Measurements from ENCODE around the gene GBGT1. TPM values are rescaled to one million over a fixed set of nuclear protein-coding genes. Genes with fewer than 3 reads are reported as not detected.

The GBGT1 gene
- total and polyA plus RNA-seq, 8 donors = 1.2 to 37.9 (median 22.6) TPM

DNA sequence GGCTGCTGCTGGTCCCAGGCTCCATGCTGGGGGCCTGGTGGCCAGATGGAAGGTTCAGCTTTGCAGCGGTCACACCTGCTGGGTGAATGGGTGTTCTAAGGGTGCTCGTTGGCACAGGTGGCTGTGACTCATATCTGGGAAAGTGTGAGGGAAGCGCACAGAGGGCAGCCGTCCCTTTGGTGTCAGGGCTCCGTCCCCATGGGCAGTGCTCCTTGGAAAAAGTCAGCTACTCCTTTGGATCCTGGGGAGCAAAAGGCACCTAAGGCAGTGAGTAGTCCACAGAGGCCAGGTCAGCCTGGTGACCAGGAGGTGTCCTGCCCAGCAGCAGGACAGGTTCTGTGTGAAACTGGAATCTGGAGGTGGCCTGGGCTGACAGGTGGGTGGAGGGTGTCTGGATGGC, 18.4 kb upstream of the GBGT1 start:
- H3K27ac ChIP-seq = no peak overlapping the region
- peaks cover 0 to 11% (median 6%) of the 10 kb centered on the region in 4 donors for H3K4me1 ChIP-seq
- 71 to 84% (median 80%) methylated on average over 5 of the region's 5 CpGs for WGBS, 5 donors
- no peak for DNase-seq
- no peak overlapping the region for H3K4me3 ChIP-seq
- TF ChIP-seq POLR2A (IDR thresholded peaks at IDR 0.05) = no peak
- TF ChIP-seq POLR2AphosphoS5 (IDR thresholded peaks at IDR 0.05) = no peak
- TF ChIP-seq CTCF (IDR thresholded peaks at IDR 0.05) = no peak
- no peak for TF ChIP-seq EP300 (IDR thresholded peaks at IDR 0.05)
- intact Hi-C loops (cut with DNase I; ENCODE audit: low total_unique reads) = loop anchor here (10.0 kb wide), 1 partner anchor 303 kb away; no protein-coding TSS in a partner anchor
- H3K27me3 ChIP-seq = peaks cover 0 to 42% (median 6%) of the 10 kb centered on the region in 3 donors
- no peaks in the 10 kb centered on the region for H3K36me3 ChIP-seq
- H3K9me3 ChIP-seq = no peaks in the 10 kb centered on the region

GRCh38 chr9:133181561-133181960, 17.8 kb upstream of the GBGT1 start:
- 67 to 90% (median 79%) methylated on average over 3 of the region's 3 CpGs for WGBS, 5 donors
- H3K4me1 ChIP-seq = peaks cover 0 to 11% (median 6%) of the 10 kb centered on the region in 4 donors

DNA sequence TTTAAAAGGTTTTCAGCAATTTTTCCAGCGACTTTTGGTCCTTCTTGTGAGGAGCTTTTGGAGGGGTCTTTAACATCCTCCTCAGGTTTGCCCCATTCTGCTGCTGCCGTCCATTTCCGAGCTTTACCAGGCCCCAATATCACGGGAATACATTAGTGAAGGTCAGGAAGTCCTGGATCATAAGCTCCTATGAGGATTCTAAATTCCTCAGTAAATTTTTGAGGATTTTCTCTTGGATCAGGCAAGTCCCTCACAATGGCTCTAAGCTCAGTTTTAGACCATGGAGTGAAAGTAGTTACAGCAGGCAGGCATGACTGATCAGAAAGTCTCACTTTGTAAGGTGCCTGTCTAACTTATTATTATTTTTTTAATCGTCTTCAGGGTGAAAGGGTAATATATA, 17.2 kb upstream of the GBGT1 start:
- Histone ChIP-seq H3K36me3 (no peaks in the 10 kb centered on the region), H3K27ac (no peak overlapping the region), H3K4me1 (peaks cover 0 to 10% (median 6%) of the 10 kb centered on the region in 4 donors), H3K27me3 (peaks cover 0 to 30% (median 6%) of the 10 kb centered on the region in 3 donors), H3K4me3 (no peak overlapping the region), H3K9me3 (no peaks in the 10 kb centered on the region)
- intact Hi-C loops (cut with DNase I; ENCODE audit: low total_unique reads) = loop anchor here (10.0 kb wide), 1 partner anchor 304 kb away; no protein-coding TSS in a partner anchor
- DNase-seq = no peak
- WGBS, 5 donors = 69 to 79% (median 75%) methylated on average over 5 of the region's 5 CpGs
- no peak for TF ChIP-seq POLR2AphosphoS5 (IDR thresholded peaks at IDR 0.05)
- TF ChIP-seq EP300 (IDR thresholded peaks at IDR 0.05) = no peak
- TF ChIP-seq POLR2A (IDR thresholded peaks at IDR 0.05) = no peak
- TF ChIP-seq CTCF (IDR thresholded peaks at IDR 0.05) = no peak

More at GRCh38 chr9:133181561-133181960, 17.8 kb upstream of the GBGT1 start:
- Histone ChIP-seq H3K9me3 (no peaks in the 10 kb centered on the region), H3K4me3 (no peak overlapping the region), H3K27me3 (peaks cover 0 to 36% (median 6%) of the 10 kb centered on the region in 3 donors), H3K27ac (no peak overlapping the region), H3K36me3 (no peaks in the 10 kb centered on the region)
- intact Hi-C loops (cut with DNase I; ENCODE audit: low total_unique reads) = loop anchor here (10.0 kb wide), 1 partner anchor 303 kb away; no protein-coding TSS in a partner anchor
- no peak for TF ChIP-seq POLR2AphosphoS5 (IDR thresholded peaks at IDR 0.05)
- no peak for TF ChIP-seq CTCF (IDR thresholded peaks at IDR 0.05)
- no peak for TF ChIP-seq POLR2A (IDR thresholded peaks at IDR 0.05)
- no peak for TF ChIP-seq EP300 (IDR thresholded peaks at IDR 0.05)
- no peak for DNase-seq

DNA sequence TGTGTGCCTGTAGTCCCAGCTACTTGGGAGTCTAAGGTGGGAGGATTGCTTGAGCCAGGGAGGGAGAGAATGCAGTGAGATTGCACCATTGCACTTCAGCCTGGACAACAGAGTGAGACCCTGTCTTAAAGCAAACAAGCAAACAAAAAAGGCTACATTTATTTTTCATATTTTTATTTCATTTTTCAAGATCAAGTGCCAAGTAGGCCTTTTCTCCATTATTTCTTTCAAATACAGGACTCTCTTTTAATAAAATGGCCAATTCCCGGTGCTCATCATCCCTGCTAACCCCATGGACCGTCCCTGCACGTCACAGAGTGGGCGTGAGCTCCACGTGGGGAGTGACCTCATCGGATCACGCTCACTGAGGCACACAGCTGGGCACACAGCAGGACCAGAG, 9.3 kb upstream of the GBGT1 start:
- Histone ChIP-seq H3K4me3 (no peak overlapping the region), H3K27me3 (peaks cover 0 to 12% (median 0%) of the 10 kb centered on the region in 3 donors), H3K27ac (no peak overlapping the region), H3K36me3 (no peaks in the 10 kb centered on the region), H3K9me3 (no peaks in the 10 kb centered on the region), H3K4me1 (no peaks in the 10 kb centered on the region)
- 78 to 86% (median 82%) methylated on average over 7 of the region's 7 CpGs for WGBS, 5 donors
- intact Hi-C loops (cut with DNase I; ENCODE audit: low total_unique reads) = loop anchor here (5.0 kb wide), 1 partner anchor 1304 kb away; no protein-coding TSS in a partner anchor
- TF ChIP-seq CTCF (IDR thresholded peaks at IDR 0.05) = no peak
- TF ChIP-seq POLR2A (IDR thresholded peaks at IDR 0.05) = no peak
- no peak for TF ChIP-seq EP300 (IDR thresholded peaks at IDR 0.05)
- no peak for TF ChIP-seq POLR2AphosphoS5 (IDR thresholded peaks at IDR 0.05)
- DNase-seq = no peak

Data from stomach (tissue), 9 donors.